Measurements from ENCODE around the gene FAM43B. TPM values are rescaled to one million over a fixed set of nuclear protein-coding genes. Genes with fewer than 3 reads are reported as not detected.

The FAM43B gene
- polyA plus RNA-seq, 2 of the 4 experiments (the other 2 are of a cell fraction): 0.76 to 6.9 TPM

DNA sequence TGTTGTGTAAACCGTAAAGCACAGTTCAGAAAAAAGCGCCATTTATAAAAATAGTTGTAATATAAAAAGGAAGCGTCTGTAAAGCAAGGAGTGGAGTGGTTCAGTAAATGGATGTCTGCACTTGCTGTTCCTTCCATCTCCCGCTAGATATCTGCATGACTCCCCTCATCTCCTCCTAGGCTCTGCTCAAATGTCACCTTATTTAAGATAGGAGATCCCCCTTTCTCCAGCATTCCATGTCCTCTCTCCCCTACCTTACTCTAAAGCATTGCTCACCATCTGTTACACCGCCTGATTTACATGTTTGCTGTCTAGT lies 45.2 kb upstream of the FAM43B start (continued):
- TF ChIP-seq CTCF (IDR thresholded peaks at IDR 0.05): no peak
- no peak for TF ChIP-seq ZFP36 (IDR thresholded peaks at IDR 0.05; ENCODE audit: borderline replicate concordance, partially characterized antibody)
- TF ChIP-seq ZNF302 (CRISPR knock-in tag; IDR thresholded peaks at IDR 0.05): no peak
- TF ChIP-seq ZC3H11A (IDR thresholded peaks at IDR 0.05): no peak
- TF ChIP-seq ATOH8 (CRISPR knock-in tag; IDR thresholded peaks at IDR 0.05; ENCODE audit: low read depth): no peak
- TF ChIP-seq TP53 (CRISPR knock-in tag; IDR thresholded peaks at IDR 0.05): no peak
- no peak for TF ChIP-seq SREBF2 (IDR thresholded peaks at IDR 0.05)

GRCh38 chr1:20507564-20508410 lies 44.6 kb upstream of the FAM43B start, which contains the start of gene MUL1:
TSS of gene MUL1 (minus strand) at chr1:20508151. CDS start at chr1:20508024, 127 bp downstream.
- POLR2A ChIA-PET: interaction anchor here (0.5 to 1.3 kb wide), 4 partner anchors 22 to 952 kb away, joined by 3 to 13 read pairs (median 4); partner anchors contain the start of genes CAMK2N1, DDOST and FAM43B
- H3K9me3 ChIP-seq: no peaks in the 10 kb centered on the region
- no peak for FAIRE-seq
- peak within 1 kb of the TSS; percentile 84 to 89 for H3K27ac ChIP-seq
- WGBS (ENCODE audit: missing lambda C conversion rate): 3% methylated on average over 24 of the region's 58 CpGs
- CTCF ChIA-PET: interaction anchor here (0.9 to 2.9 kb wide), 4 partner anchors 10 to 146 kb away, joined by 3 to 8 read pairs (median 3); no protein-coding TSS in a partner anchor
- DNase-seq (ENCODE audit: low read depth in 1 of 2, low spot score in 1 of 2): peak; percentile 88 to 91
- H3K4me2 ChIP-seq: peak within 1 kb of the TSS; percentile 88
- peaks cover 9% of the 10 kb centered on the region; the same call in 2 of the 3 replicates for H3K4me1 ChIP-seq
- peak; percentile 97 to 99 for ATAC-seq
- H3K4me3 ChIP-seq: peak within 1 kb of the TSS; percentile 87
- no peak for TF ChIP-seq HDAC2 (IDR thresholded peaks at IDR 0.05)
- TF ChIP-seq BHLHE40 (IDR thresholded peaks at IDR 0.05; ENCODE audit: low read depth, low read length): no peak
- TF ChIP-seq ZNF302 (CRISPR knock-in tag; IDR thresholded peaks at IDR 0.05): no peak
- TF ChIP-seq RNF2 (IDR thresholded peaks at IDR 0.05; ENCODE audit: borderline replicate concordance, low read depth): no peak
- TF ChIP-seq MAX (IDR thresholded peaks at IDR 0.05): peak; percentile 61
- TF ChIP-seq EHMT2 (IDR thresholded peaks at IDR 0.05; ENCODE audit: low read depth): no peak
- no peak for TF ChIP-seq TFCP2L1 (CRISPR knock-in tag; IDR thresholded peaks at IDR 0.05)
- no peak for TF ChIP-seq KDM1A (IDR thresholded peaks at IDR 0.05; ENCODE audit: low read depth)
- no peak for TF ChIP-seq ZC3H11A (IDR thresholded peaks at IDR 0.05)
- peak; percentile 52; the same call in 1 of the 2 replicates for TF ChIP-seq PHF8 (IDR thresholded peaks at IDR 0.05; ENCODE audit: borderline replicate concordance, low read depth)
- no peak for TF ChIP-seq GATA3 (IDR thresholded peaks at IDR 0.05; ENCODE audit: borderline replicate concordance)
- TF ChIP-seq FOSL2 (IDR thresholded peaks at IDR 0.05): no peak
- TF ChIP-seq FOSL2 (CRISPR knock-in tag; IDR thresholded peaks at IDR 0.05): peak; percentile 21; the same call in 1 of the 2 replicates
- no peak for TF ChIP-seq SMC3 (IDR thresholded peaks at IDR 0.05)
- no peak for TF ChIP-seq CEBPB (IDR thresholded peaks at IDR 0.05)
- no peak for TF ChIP-seq MAZ (IDR thresholded peaks at IDR 0.05; ENCODE audit: borderline replicate concordance, low read depth, low read length)
- no peak for TF ChIP-seq CTCF (IDR thresholded peaks at IDR 0.05)
- TF ChIP-seq POLR2A (IDR thresholded peaks at IDR 0.05; ENCODE audit: low read length): peak; percentile 43
- TF ChIP-seq NPAS2 (CRISPR knock-in tag; IDR thresholded peaks at IDR 0.05; ENCODE audit: borderline replicate concordance): no peak
- TF ChIP-seq CHD4 (IDR thresholded peaks at IDR 0.05; ENCODE audit: borderline replicate concordance): no peak
- no peak for TF ChIP-seq FOXS1 (CRISPR knock-in tag; IDR thresholded peaks at IDR 0.05)
- TF ChIP-seq MAFK (IDR thresholded peaks at IDR 0.05; ENCODE audit: partially characterized antibody): no peak
- peak; percentile 86 for TF ChIP-seq KDM5A (IDR thresholded peaks at IDR 0.05)
- no peak for TF ChIP-seq MYC (IDR thresholded peaks at IDR 0.05; ENCODE audit: borderline replicate concordance, low read length)
- TF ChIP-seq SREBF2 (IDR thresholded peaks at IDR 0.05): no peak
- TF ChIP-seq RAD21 (conservative IDR thresholded peaks at IDR 0.05 in 1 of 2, IDR thresholded peaks at IDR 0.05 in 1 of 2): no peak
- TF ChIP-seq HOXA7 (CRISPR knock-in tag; IDR thresholded peaks at IDR 0.05): no peak
- no peak for TF ChIP-seq CHD2 (IDR thresholded peaks at IDR 0.05; ENCODE audit: low read length, partially characterized antibody)
- no peak for TF ChIP-seq JUNB (IDR thresholded peaks at IDR 0.05)
- no peak for TF ChIP-seq USF2 (IDR thresholded peaks at IDR 0.05)
- TF ChIP-seq JUN (IDR thresholded peaks at IDR 0.05): peak in 1 of 2 experiments; percentile 72; a peak in 2 of 5 replicates
